Measurements from ENCODE around the gene CSNK2A3. TPM values are rescaled to one million over a fixed set of nuclear protein-coding genes. Genes with fewer than 3 reads are reported as not detected.
"Not testable (repeated sequence)": the region's sequence is repeated elsewhere in the genome, so short reads cannot be mapped to it uniquely, and the experiment has no call there.

Gene CSNK2A3
- 1 to 10 TPM in 3 of 4 donors, under 1 TPM in 1; 0.83 to 4.1 (median 1.4) TPM for polyA plus RNA-seq (ENCODE audit: insufficient read length in 4 of 4)

GRCh38 chr11:11352878-11353277 is at the start of gene CSNK2A3:
CSNK2A3 (minus strand) TSS chr11:11353250; CDS start chr11:11353119, 131 bp downstream.
- DNase-seq (ENCODE audit: low read depth in 4 of 4, low spot score in 3 of 4) = not testable (repeated sequence)

GRCh38 chr11:11401960-11402535 is 49.0 kb upstream of the CSNK2A3 start:
- DNase-seq (ENCODE audit: low read depth in 4 of 4, low spot score in 3 of 4) = no peak

GRCh38 chr11:11400635-11401232 is 47.7 kb upstream of the CSNK2A3 start:
- DNase-seq (ENCODE audit: low read depth in 4 of 4, low spot score in 3 of 4) = no peak

GRCh38 chr11:11400121-11400520 is 47.1 kb upstream of the CSNK2A3 start:
- no peak for DNase-seq (ENCODE audit: low read depth in 4 of 4, low spot score in 3 of 4)

GRCh38 chr11:11397781-11398180 is 44.7 kb upstream of the CSNK2A3 start:
- DNase-seq (ENCODE audit: low read depth in 4 of 4, low spot score in 3 of 4) = no peak

GRCh38 chr11:11397036-11397415 is 44.0 kb upstream of the CSNK2A3 start:
- no peak for DNase-seq (ENCODE audit: low read depth in 4 of 4, low spot score in 3 of 4)

GRCh38 chr11:11396301-11397035 is 43.4 kb upstream of the CSNK2A3 start:
- no peak for DNase-seq (ENCODE audit: low read depth in 4 of 4, low spot score in 3 of 4)

- no peak for DNase-seq (ENCODE audit: low read depth in 4 of 4, low spot score in 3 of 4)
These were observed 42.1 kb upstream of the CSNK2A3 start for GRCh38 chr11:11395126-11395525.

GRCh38 chr11:11394241-11394640 is 41.2 kb upstream of the CSNK2A3 start:
- DNase-seq (ENCODE audit: low read depth in 4 of 4, low spot score in 3 of 4) = no peak

GRCh38 chr11:11391796-11392463 is 38.9 kb upstream of the CSNK2A3 start:
- no peak for DNase-seq (ENCODE audit: low read depth in 4 of 4, low spot score in 3 of 4)

- DNase-seq (ENCODE audit: low read depth in 4 of 4, low spot score in 3 of 4) = no peak
These were observed 38.1 kb upstream of the CSNK2A3 start for GRCh38 chr11:11391169-11391568.

- DNase-seq (ENCODE audit: low read depth in 4 of 4, low spot score in 3 of 4) = no peak
These were observed 37.2 kb upstream of the CSNK2A3 start for GRCh38 chr11:11390068-11390771.

GRCh38 chr11:11389238-11389637 is 36.2 kb upstream of the CSNK2A3 start:
- DNase-seq (ENCODE audit: low read depth in 4 of 4, low spot score in 3 of 4) = no peak

GRCh38 chr11:11387622-11388305 is 34.7 kb upstream of the CSNK2A3 start:
- DNase-seq (ENCODE audit: low read depth in 4 of 4, low spot score in 3 of 4) = no peak

GRCh38 chr11:11387207-11387606 is 34.2 kb upstream of the CSNK2A3 start:
- DNase-seq (ENCODE audit: low read depth in 4 of 4, low spot score in 3 of 4) = no peak

GRCh38 chr11:11384829-11385228 is 31.8 kb upstream of the CSNK2A3 start:
- no peak for DNase-seq (ENCODE audit: low read depth in 4 of 4, low spot score in 3 of 4)

- DNase-seq (ENCODE audit: low read depth in 4 of 4, low spot score in 3 of 4) = no peak
These were observed 30.9 kb upstream of the CSNK2A3 start for GRCh38 chr11:11383995-11384394.

GRCh38 chr11:11382858-11383532 is 29.9 kb upstream of the CSNK2A3 start:
- no peak for DNase-seq (ENCODE audit: low read depth in 4 of 4, low spot score in 3 of 4)

GRCh38 chr11:11381471-11382105 is 28.5 kb upstream of the CSNK2A3 start:
- DNase-seq (ENCODE audit: low read depth in 4 of 4, low spot score in 3 of 4) = no peak

Measured in right renal pelvis (tissue), 4 donors.